ENCODE measurements around the gene PHC2.

DNA sequence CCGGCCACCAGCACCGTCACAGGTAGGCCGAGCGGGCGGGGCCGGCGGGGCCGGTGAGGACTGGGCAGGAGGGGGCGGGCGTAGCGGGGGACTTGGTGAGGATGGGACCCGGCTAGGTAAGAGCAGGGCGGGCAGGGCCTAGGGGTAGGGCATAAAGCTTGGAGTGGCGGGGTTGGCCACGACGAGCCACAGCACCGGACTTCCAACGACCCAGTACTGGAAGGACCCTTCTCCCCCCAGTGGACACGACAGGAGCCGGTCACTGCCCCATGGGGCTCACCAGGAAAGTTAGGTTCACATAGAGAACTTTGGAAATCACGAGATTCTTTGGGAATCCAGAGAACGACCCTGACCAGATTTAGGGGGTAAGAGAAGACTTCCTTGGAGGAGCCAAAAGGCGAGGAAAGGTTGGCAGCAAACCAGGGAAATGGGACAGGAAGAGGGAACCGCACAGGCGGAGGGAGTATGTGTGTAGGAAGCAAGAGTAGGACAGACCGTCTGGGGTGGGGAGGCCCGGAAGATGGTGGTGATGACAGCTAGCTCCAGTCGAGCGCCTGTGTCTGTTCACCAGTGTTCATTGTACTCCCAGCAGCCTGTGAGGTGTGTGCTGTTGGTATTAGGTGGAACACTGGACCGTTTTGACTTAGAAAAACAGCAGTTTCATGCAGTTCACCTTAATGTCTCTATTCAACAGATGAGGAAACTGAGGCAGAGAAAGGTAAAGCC is 154.2 kb downstream of the PHC2 start:
- TF ChIP-seq, protein P1, sequence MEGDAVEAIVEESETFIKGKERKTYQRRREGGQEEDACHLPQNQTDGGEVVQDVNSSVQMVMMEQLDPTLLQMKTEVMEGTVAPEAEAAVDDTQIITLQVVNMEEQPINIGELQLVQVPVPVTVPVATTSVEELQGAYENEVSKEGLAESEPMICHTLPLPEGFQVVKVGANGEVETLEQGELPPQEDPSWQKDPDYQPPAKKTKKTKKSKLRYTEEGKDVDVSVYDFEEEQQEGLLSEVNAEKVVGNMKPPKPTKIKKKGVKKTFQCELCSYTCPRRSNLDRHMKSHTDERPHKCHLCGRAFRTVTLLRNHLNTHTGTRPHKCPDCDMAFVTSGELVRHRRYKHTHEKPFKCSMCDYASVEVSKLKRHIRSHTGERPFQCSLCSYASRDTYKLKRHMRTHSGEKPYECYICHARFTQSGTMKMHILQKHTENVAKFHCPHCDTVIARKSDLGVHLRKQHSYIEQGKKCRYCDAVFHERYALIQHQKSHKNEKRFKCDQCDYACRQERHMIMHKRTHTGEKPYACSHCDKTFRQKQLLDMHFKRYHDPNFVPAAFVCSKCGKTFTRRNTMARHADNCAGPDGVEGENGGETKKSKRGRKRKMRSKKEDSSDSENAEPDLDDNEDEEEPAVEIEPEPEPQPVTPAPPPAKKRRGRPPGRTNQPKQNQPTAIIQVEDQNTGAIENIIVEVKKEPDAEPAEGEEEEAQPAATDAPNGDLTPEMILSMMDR (IDR thresholded peaks at IDR 0.05): no peak
- TF ChIP-seq ZFX (IDR thresholded peaks at IDR 0.05; ENCODE audit: borderline replicate concordance): no peak

All from 22Rv1 (cell line).